ENCODE data around the gene HOMER3. TPM values are rescaled to one million over a fixed set of nuclear protein-coding genes. Genes with fewer than 3 reads are reported as not detected.

The HOMER3 gene
- total and polyA plus RNA-seq, 2 of the 13 experiments (the other 11 are each of a cell fraction or from before 2014, with no cell fraction given), result 21.3 to 27.3 TPM

GRCh38 chr19:18895038-18895823, 45.8 kb downstream of the HOMER3 start (continued):
- TF ChIP-seq HNF1B (CRISPR knock-in tag; IDR thresholded peaks at IDR 0.05) (0 out of 2 replicates have a peak, but pooled peaks have one; percentile 54), TFAP4 (IDR thresholded peaks at IDR 0.05; ENCODE audit: borderline replicate concordance, low read depth) (0 out of 2 replicates have a peak, but pooled peaks have one; percentile 43), DRAP1 (CRISPR knock-in tag; IDR thresholded peaks at IDR 0.05) (0 out of 2 replicates have a peak, but pooled peaks have one; percentile 12), KMT2A (CRISPR knock-in tag; IDR thresholded peaks at IDR 0.05) (0 out of 2 replicates have a peak, but pooled peaks have one; percentile 50), ZNF790 (CRISPR knock-in tag; IDR thresholded peaks at IDR 0.05; ENCODE audit: borderline replicate concordance) (peak; percentile 79; the same call in 1 of the 2 replicates), ZBTB7B (CRISPR knock-in tag; IDR thresholded peaks at IDR 0.05) (peak; percentile 51; the same call in 1 of the 2 replicates), CCDC6 (CRISPR knock-in tag; IDR thresholded peaks at IDR 0.05) (0 out of 2 replicates have a peak, but pooled peaks have one; percentile 25), SMAD1 (CRISPR knock-in tag; IDR thresholded peaks at IDR 0.05; ENCODE audit: borderline replicate concordance, low read depth) (peak; percentile 57; the same call in 1 of the 2 replicates), POGK (CRISPR knock-in tag; conservative IDR thresholded peaks at IDR 0.05) (no peak; the same call in 1 of the 2 replicates), ZNF563 (CRISPR knock-in tag; IDR thresholded peaks at IDR 0.05) (peak; percentile 44; the same call in 1 of the 2 replicates), THAP9 (CRISPR knock-in tag; IDR thresholded peaks at IDR 0.05; ENCODE audit: borderline replicate concordance) (peak; percentile 94), ZNF598 (CRISPR knock-in tag; IDR thresholded peaks at IDR 0.05; ENCODE audit: borderline replicate concordance) (0 out of 2 replicates have a peak, but pooled peaks have one; percentile 88), DMAP1 (CRISPR knock-in tag; IDR thresholded peaks at IDR 0.05) (0 out of 2 replicates have a peak, but pooled peaks have one; percentile 21), ZMYM4 (CRISPR knock-in tag; IDR thresholded peaks at IDR 0.05) (peak; percentile 38; the same call in 1 of the 2 replicates), CSRNP1 (CRISPR knock-in tag; IDR thresholded peaks at IDR 0.05) (0 out of 2 replicates have a peak, but pooled peaks have one; percentile 60), GABPA (IDR thresholded peaks at IDR 0.05; ENCODE audit: low read depth, low read length) (peak; percentile 22), GABPA (CRISPR knock-in tag; IDR thresholded peaks at IDR 0.05; ENCODE audit: low read depth) (no peak), ZNF232 (CRISPR knock-in tag; IDR thresholded peaks at IDR 0.05; ENCODE audit: borderline replicate concordance) (no peak), ATAD3A (CRISPR knock-in tag; IDR thresholded peaks at IDR 0.05) (no peak)
